ENCODE results near the gene PPIG.
"Not testable (repeated sequence)": the region's sequence is repeated elsewhere in the genome, so short reads cannot be mapped to it uniquely, and the experiment has no call there.

The PPIG gene

GRCh38 chr2:169584005-169584877 lies at the start of gene PPIG:
PPIG (plus strand) TSS chr2:169584351; CDS start chr2:169604042, 19,691 bp downstream.
- DNase-seq, result peak; percentile 89

- not testable (repeated sequence) for DNase-seq
Measured at GRCh38 chr2:169539460-169539859, 44.7 kb upstream of the PPIG start.

DNA sequence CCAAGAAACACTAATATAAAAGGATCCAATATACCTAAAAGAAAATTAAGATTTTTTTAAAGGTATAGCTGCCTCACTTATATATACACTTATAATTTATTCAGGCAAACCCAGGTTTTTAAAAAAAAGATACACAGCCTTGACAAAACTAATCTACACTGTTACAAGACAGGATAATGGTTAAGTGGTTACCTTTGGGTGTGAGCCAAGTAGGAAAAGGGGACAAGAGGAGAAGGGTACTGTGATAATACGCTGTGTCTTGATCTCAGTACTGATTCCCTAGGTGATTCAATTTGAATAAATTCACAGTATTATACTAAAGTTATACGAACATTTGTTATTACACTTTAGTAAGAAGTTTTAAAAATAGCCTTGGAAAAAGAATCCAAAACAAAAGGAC lies 44.0 kb upstream of the PPIG start:
- no peak for DNase-seq

DNA sequence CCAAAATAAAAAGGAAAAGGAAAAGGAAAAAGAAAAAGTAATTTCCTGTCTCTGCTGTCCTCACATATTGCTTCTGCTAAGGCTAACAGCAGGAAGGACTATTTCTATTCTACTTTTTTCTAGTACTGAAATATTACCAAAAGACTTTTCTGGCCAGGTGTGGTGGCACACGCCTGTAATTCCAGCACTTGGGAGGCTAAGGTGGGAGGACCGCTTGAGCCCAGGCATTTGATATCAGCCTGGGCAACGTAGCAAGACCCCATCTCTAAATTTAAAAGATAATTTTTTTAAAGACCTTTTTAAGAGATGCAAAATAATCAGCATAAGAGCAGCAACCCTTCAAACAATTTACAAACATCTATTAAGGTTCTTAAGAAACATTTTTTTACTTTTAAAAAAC lies 41.7 kb upstream of the PPIG start:
- DNase-seq, result no peak

DNA sequence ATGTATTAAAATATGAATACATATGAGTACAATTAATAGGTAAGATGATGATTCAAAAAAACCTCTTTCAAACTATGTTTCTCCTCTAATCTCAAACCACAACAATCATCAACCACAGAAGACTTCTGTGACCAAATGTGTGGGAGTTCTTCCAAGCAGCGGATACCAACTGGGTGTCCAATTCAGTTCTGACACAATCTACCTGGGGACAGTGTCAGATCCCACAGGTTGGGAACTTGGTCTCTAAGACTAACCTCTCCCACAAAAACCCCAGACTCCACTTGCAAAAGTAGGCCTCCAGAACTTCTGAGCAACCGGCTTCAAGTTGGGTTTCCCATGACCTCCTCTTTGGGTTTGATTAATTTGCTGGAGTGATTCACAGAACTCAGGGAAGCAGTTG lies 37.4 kb upstream of the PPIG start:
- DNase-seq, result no peak

DNA sequence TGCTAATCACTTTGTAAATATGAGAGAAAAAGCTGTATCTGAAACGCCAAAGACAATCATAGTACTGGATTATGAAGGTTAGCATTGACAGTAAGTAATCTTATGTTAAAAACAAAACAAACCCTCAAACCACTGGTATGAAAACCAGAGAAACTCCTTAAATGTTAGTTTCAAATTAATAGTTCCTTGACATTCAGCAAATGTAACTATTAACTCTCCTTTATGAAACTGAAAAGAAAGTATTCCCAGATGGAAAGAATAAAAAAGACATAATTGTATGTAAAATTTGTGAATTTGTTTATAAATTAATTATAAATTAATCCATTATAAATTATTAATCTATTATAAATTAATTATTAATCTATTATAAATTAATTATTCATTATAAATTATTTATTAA lies 22.8 kb upstream of the PPIG start:
- DNase-seq, result no peak

DNA sequence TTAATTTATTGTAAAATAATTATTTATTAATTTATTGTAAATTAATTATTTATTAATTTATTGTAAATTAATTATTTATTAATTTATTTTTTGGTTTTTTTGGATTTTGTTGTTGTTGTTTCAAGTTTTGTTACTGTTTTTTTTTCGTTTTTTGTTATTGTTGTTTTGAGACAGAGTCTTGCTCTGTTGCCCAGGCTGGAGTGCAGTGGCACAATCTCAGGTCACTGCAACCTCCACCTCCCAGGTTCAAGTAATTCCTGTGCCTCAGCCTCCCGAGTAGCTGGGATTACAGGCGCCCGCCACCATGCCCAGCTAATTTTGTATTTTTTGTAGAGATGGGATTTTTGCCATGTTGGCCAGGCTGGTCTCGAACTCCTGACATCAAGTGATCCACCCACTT lies 22.1 kb upstream of the PPIG start:
- DNase-seq, result not testable (repeated sequence)

- DNase-seq, result no peak
Measured at GRCh38 chr2:169562519-169562918, 21.6 kb upstream of the PPIG start.

GRCh38 chr2:169565686-169566085 lies 18.5 kb upstream of the PPIG start:
- no peak for DNase-seq

- no peak for DNase-seq
Measured at GRCh38 chr2:169569948-169570347, 14.2 kb upstream of the PPIG start.

DNA sequence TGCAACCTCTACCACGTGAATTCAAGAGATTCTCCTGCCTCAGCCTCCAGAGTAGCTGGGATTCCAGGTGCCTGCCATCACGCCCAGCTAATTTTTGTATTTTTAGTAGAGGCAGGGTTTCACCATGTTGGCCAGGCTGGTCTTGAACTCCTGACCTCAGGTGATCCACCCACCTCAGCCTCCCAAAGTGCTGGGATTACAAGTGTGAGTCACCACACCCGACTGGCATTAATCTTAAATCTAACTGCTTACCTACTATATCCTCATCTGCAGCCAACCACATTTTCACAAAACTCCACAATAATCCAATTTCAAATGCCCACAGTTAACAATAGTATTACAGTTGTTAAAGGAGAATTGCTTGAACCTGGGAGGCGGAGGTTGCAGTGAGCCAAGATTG lies 13.4 kb upstream of the PPIG start:
- DNase-seq, result not testable (repeated sequence)

DNA sequence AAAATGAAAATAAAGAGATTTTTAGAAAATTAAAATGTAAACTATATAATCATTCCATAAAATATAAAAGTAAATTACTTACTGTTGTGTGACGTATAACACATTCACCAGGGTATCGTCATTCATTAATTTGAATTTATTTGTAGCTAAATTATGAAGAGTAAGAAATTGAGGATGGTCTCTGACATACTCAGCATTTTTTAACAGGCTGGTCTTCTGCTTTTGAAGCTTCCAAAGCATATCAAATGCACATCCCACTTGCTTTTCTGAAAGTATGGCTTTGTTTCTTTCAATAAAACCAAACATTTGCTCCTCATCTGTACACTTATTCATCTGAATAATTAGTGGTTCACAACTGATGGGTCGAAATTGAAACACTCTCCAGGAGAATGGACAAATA lies 12.6 kb upstream of the PPIG start:
- DNase-seq, result no peak

DNA sequence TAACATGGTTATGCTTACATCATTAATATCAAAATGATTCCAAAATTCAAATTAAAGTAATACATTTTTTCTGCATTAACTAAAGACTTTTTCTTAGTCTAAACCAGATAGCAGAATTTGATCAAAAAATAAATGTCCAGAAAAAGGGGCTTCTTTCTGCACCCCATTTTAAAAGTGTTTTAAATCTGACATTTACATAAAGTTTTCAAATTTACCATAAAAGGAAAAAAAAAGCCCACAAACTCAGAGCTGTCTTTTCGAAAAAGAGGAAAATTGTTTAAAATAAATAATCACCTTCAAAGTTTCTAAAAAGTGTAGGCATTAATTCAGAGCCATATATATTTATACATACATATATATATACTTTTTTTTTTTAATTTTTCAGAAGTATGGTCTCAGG lies 12.0 kb upstream of the PPIG start:
- DNase-seq, result no peak

- no peak for DNase-seq
Measured at GRCh38 chr2:169572821-169573159, 11.4 kb upstream of the PPIG start.

GRCh38 chr2:169573160-169573973 lies 10.8 kb upstream of the PPIG start, which contains the start of gene FASTKD1:
FASTKD1 (minus strand) TSS chr2:169573865; CDS start chr2:169572029, 1,836 bp downstream.
- DNase-seq, result peak; percentile 86 to 91

DNA sequence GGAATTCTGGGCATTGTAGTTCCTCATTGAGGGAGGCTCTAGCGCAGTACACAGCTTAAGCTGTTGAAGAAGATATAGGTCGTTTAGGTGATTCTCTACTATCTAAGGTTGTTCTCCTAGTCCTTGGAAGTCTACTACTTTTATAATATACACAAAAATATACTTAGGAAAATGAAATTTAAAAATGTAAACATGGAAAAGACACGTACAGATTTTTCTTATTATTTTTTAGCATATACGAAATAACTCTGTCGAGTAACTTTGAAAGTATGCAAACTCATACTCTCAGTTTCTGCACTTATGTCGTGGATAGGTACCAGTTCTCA lies 10.2 kb upstream of the PPIG start:
- DNase-seq, result no peak

GRCh38 chr2:169574539-169574938 lies 9.6 kb upstream of the PPIG start:
- DNase-seq, result not testable (repeated sequence)

DNA sequence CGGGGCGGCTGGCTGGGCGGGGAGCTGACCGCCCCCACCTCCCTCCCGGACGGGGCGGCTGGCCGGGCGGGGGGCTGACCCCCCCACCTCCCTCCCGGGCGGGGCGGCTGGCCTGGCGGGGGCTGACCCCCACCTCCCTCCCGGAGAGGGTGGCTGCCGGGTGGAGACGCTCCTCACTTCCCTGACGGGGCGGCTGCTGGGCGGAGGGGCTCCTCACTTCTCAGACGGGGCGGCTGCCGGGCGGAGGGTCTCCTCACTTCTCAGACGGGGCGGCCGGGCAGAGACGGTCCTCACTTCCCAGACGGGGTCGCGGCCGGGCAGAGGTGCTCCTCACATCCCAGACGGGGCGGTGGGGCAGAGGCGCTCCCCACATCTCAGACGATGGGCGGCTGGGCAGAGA lies 8.9 kb upstream of the PPIG start:
- DNase-seq, result not testable (repeated sequence)

- no peak for DNase-seq
Measured at GRCh38 chr2:169579044-169579443, 5.1 kb upstream of the PPIG start.

- not testable (repeated sequence) for DNase-seq
Measured at GRCh38 chr2:169582552-169583266, 1.4 kb upstream of the PPIG start.

- DNase-seq, result no peak
Measured at GRCh38 chr2:169583518-169583917, 633 bp upstream of the PPIG start.

DNA sequence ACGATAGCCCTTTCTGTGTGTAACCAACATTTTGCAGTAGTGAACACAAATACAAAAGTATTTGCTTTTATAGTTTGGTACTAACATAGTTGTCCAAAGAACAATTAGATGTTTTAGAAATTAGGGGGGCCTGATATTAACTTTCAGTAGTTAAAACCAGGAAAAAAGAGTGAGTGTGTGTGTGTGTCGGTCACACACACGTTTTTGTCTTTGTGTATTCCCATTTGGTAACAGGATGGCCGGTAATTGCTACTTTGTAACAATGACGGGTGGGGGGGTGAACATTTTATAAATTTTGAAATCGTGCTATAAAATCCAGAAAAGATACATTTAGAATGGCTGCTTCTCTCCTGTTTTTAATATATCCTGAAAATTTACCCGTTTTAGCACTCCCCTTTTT lies 1.5 kb downstream of the PPIG start:
- DNase-seq, result no peak

DNA sequence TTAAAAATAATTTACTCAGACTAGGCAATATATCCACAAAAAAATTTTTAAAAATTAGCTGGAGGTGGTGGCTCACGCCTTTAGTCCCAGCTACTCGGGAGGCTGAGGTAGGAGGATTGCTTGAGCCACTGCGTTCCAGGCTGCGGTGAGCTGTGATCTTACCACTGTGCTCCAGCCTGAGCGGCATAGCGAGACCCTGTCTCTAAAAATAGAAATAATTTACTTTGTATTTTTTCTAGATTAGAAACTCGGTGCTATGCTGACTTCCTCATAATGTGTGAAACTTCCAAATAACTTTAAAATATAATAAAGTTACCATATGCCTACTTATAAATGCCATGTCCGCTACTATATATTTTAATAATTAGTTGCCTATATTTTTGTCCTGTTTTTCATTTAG lies 6.7 kb downstream of the PPIG start:
- no peak for DNase-seq

DNA sequence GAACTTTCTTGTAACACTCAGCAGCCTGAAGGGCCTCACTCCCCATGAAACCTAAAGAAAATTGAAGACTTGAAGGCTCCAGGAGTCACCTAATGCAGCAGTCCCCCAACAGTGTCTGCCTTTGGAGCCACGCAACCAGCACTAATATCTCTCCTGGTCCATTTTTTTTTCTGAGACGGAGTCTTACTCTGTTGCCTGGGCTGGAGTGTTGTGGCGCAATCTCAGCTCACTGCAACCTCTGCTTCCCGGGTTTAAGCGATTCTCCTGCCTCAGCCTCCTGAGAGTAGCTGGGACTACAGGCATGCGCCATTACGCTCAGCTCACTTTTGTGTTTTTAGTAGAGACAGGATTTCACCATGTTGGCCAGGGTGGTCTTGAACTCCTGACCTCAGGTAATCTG lies 12.4 kb downstream of the PPIG start:
- not testable (repeated sequence) for DNase-seq
